Measurements from ENCODE around the gene ABCG5. TPM values are rescaled to one million over a fixed set of nuclear protein-coding genes. Genes with fewer than 3 reads are reported as not detected.

ABCG5 gene
- polyA plus RNA-seq, 1 donor (not counting 4 experiments of a cell fraction or from before 2014, with no cell fraction given) = not detected

DNA sequence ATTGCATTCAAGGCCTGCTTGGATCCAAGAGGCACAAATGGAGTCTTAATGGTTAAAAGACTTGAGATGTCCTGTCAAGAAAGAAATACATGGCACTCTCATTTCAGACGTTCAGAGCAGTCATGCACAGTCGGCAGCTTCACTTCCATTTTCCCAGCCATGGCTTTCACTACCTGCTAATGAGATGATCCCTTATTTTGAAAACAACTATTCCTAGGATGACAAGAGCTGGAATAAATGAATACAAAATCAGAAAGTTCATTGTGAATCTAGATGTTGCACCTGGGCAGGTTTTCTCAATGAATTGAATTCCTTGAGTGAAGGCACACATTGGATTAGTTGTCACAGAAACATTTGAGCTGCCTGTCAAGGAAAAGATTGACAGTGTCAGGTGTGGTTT is 25.7 kb downstream of the ABCG5 start:
- H4K20me1 ChIP-seq (ENCODE audit: control insufficient read depth, extremely low read depth, insufficient read depth, low read length) = no peaks in the 10 kb centered on the region
- H3K79me2 ChIP-seq (ENCODE audit: control insufficient read depth, insufficient read depth, low read length) = no peaks in the 10 kb centered on the region
- TF ChIP-seq, protein P1, sequence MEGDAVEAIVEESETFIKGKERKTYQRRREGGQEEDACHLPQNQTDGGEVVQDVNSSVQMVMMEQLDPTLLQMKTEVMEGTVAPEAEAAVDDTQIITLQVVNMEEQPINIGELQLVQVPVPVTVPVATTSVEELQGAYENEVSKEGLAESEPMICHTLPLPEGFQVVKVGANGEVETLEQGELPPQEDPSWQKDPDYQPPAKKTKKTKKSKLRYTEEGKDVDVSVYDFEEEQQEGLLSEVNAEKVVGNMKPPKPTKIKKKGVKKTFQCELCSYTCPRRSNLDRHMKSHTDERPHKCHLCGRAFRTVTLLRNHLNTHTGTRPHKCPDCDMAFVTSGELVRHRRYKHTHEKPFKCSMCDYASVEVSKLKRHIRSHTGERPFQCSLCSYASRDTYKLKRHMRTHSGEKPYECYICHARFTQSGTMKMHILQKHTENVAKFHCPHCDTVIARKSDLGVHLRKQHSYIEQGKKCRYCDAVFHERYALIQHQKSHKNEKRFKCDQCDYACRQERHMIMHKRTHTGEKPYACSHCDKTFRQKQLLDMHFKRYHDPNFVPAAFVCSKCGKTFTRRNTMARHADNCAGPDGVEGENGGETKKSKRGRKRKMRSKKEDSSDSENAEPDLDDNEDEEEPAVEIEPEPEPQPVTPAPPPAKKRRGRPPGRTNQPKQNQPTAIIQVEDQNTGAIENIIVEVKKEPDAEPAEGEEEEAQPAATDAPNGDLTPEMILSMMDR (optimal IDR thresholded peaks at IDR 0.05 in 1 of 3, IDR thresholded peaks at IDR 0.05 in 1 of 3, conservative IDR thresholded peaks at IDR 0.05 in 1 of 3; ENCODE audit: extremely low read depth in 1 of 3, insufficient read depth in 2 of 3, low read length in 3 of 3) = no peak
- TF ChIP-seq EZH2 (IDR thresholded peaks at IDR 0.05; ENCODE audit: low read length) = no peak
- DNase-seq (ENCODE audit: low read depth, low spot score) = no peak
- dilution Hi-C loops (cut with MboI; ENCODE audit: extremely low pct_ligation_motif_present, low sequenced_read_pairs) = no loop called here
- no peak overlapping the region for H2AFZ ChIP-seq (ENCODE audit: control insufficient read depth, low read length)
- no peak overlapping the region for H3K9ac ChIP-seq (ENCODE audit: control insufficient read depth, extremely low read depth, insufficient read depth, low read length)
- H3K9me3 ChIP-seq (ENCODE audit: control insufficient read depth, low read depth, low read length) = no peaks in the 10 kb centered on the region
- no peak for FAIRE-seq
- H3K4me2 ChIP-seq (ENCODE audit: control insufficient read depth, extremely low read depth, insufficient read depth, low read depth, low read length) = no peak overlapping the region
- no peak overlapping the region for H3K4me3 ChIP-seq (ENCODE audit: control insufficient read depth in 2 of 3, extremely low read depth in 1 of 3, insufficient read depth in 2 of 3, low read depth in 1 of 3, low read length in 3 of 3)
- H3K36me3 ChIP-seq (ENCODE audit: control insufficient read depth in 2 of 2, extremely low read depth in 1 of 2, insufficient read depth in 2 of 2, low read length in 2 of 2) = peaks cover 2 to 3% of the 10 kb centered on the region in 2 experiments
- no peaks in the 10 kb centered on the region for H3K4me1 ChIP-seq (ENCODE audit: control insufficient read depth, extremely low read depth, insufficient read depth, low read length)
- H3K27me3 ChIP-seq (ENCODE audit: control insufficient read depth, extremely low read depth, insufficient read depth, low read length) = no peaks in the 10 kb centered on the region
- H3K9me1 ChIP-seq (ENCODE audit: control insufficient read depth, extremely low read depth, insufficient read depth, low read length) = no peaks in the 10 kb centered on the region
- no peak overlapping the region for H3K27ac ChIP-seq (ENCODE audit: control insufficient read depth, insufficient read depth, low read length)

DNA sequence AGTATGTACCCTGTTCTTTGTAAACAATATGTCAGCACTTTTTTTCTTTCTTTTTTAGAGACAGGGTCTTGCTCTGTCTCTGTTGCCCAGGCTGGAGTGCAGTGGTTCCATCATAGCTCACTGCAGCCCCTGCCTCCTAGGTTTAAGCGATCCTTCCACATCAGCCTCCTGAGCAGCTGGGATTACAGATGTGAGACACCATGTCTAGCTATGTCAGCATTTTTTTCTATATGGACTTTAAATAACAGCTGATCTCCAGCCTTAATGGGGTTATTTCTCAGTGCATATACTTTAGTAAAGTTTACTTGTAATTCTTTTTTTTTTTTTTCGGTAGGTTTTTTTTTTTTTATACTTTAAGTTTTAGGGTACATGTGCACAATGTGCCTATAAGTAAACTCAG is 26.6 kb downstream of the ABCG5 start:
- no peaks in the 10 kb centered on the region for H3K27me3 ChIP-seq (ENCODE audit: control insufficient read depth, extremely low read depth, insufficient read depth, low read length)
- dilution Hi-C loops (cut with MboI; ENCODE audit: extremely low pct_ligation_motif_present, low sequenced_read_pairs) = no loop called here
- H3K36me3 ChIP-seq (ENCODE audit: control insufficient read depth in 2 of 2, extremely low read depth in 1 of 2, insufficient read depth in 2 of 2, low read length in 2 of 2) = peaks cover 2 to 3% of the 10 kb centered on the region in 2 experiments
- H3K4me1 ChIP-seq (ENCODE audit: control insufficient read depth, extremely low read depth, insufficient read depth, low read length) = no peaks in the 10 kb centered on the region
- H3K9ac ChIP-seq (ENCODE audit: control insufficient read depth, extremely low read depth, insufficient read depth, low read length) = no peak overlapping the region
- H3K9me1 ChIP-seq (ENCODE audit: control insufficient read depth, extremely low read depth, insufficient read depth, low read length) = no peaks in the 10 kb centered on the region
- H3K9me3 ChIP-seq (ENCODE audit: control insufficient read depth, low read depth, low read length) = no peaks in the 10 kb centered on the region
- no peak overlapping the region for H3K27ac ChIP-seq (ENCODE audit: control insufficient read depth, insufficient read depth, low read length)
- H4K20me1 ChIP-seq (ENCODE audit: control insufficient read depth, extremely low read depth, insufficient read depth, low read length) = no peaks in the 10 kb centered on the region
- no peak overlapping the region for H2AFZ ChIP-seq (ENCODE audit: control insufficient read depth, low read length)
- FAIRE-seq (no peak), DNase-seq (ENCODE audit: low read depth, low spot score) (no peak)
- no peak overlapping the region for H3K4me3 ChIP-seq (ENCODE audit: control insufficient read depth in 2 of 3, extremely low read depth in 1 of 3, insufficient read depth in 2 of 3, low read depth in 1 of 3, low read length in 3 of 3)
- no peaks in the 10 kb centered on the region for H3K79me2 ChIP-seq (ENCODE audit: control insufficient read depth, insufficient read depth, low read length)
- H3K4me2 ChIP-seq (ENCODE audit: control insufficient read depth, extremely low read depth, insufficient read depth, low read depth, low read length) = no peak overlapping the region
- TF ChIP-seq, protein P1 (optimal IDR thresholded peaks at IDR 0.05 in 1 of 3, IDR thresholded peaks at IDR 0.05 in 1 of 3, conservative IDR thresholded peaks at IDR 0.05 in 1 of 3; ENCODE audit: extremely low read depth in 1 of 3, insufficient read depth in 2 of 3, low read length in 3 of 3) = no peak
